T follicular helper cell (primary cell): ENCODE data around the gene ARF6.
"Not testable (repeated sequence)": the region's sequence is repeated elsewhere in the genome, so short reads cannot be mapped to it uniquely, and the experiment has no call there.

Source experiments
- DNase-seq: peaks from one replicate; pipeline ENCODE4 v3.0.0-alpha.2; 2020; ENCODE audit warnings: low read depth
- total RNA-seq, 2 experiments: gene quantifications; one replicate each; lab custom pipeline; 2026; lab: John Stamatoyannopoulos, UW

ARF6 gene
- 341 to 427 reads per million in 2 experiments for total RNA-seq

- DNase-seq: peak; percentile 85
Observed at GRCh38 chr14:49892636-49893308, at the start of gene ARF6. ARF6 (plus strand) TSS chr14:49893082; CDS start chr14:49893737, 655 bp downstream.

DNA sequence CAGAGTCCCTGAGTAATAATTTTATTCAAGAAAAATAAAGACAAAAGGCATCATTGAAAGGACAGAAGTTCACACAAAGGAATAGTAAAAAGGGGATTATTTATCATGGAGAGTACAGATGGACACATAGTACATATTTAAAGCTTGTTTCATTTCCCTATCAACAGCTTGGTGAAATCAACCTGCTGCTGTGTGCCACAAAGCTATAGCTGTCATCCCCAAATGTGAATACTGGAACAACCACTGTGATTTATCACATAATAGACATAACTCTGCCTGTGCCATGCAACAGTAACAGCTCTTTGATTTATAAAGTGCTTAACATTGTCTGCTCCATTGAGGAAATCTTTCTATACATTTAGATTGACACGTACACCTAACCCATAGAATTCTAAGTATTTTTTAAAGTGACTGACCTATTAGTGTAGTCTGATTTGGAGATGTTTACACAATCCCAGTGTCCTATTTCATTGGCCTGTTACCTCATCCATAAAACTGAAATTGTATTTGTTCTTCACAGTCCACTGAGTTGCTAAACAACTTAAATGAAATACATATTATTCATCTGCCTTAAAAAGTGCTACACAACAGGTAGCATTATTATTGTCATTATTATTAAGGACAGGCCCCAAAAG, 43.6 kb upstream of the ARF6 start:
- no peak for DNase-seq

- no peak for DNase-seq
Observed at GRCh38 chr14:49851813-49852212, 41.1 kb upstream of the ARF6 start.

DNA sequence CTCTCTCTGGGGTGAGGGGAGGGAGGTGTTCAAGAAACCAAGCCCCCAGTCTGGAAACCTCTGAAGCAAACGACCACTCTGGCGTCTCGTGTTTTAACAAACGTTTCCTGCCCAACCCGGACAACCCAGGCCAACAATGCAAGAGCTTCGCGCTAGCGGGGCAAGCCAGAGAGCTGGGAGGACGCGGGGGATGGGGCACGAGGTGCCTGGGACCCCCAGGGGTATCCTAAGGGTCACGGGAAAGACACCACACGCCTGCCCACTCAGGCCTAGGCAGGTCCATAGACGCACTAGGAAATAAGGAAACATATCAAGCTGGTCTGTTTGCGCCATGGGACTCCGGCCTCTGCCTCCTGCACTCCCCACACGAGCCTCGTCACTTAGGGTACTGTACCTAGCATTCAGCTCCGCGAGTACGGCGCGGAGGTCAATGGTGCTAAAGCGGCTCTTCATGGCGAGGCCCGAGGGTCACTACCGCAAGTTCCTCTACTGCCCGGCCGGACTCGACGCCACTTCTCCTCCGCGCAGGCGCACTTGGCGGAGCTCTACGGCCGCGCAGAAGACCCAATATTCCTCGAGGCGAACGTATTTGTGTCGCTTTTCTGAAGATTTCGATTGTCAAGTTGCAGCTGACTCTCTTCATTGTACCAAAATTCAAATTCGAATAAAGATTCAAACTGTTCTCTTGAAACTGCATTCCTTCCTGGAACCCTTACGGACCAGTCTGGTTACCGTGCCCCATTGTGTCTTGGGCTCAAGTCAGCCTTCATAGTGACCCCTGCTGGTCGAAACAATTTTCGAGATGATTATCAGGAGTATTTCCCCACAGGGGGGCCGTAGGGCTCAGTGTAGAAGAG, 40.4 kb upstream of the ARF6 start, which contains the start of gene NEMF:
NEMF (minus strand) TSS at position 488 of the 857 bp plus-strand sequence; CDS start at position 453, 35 bp downstream.
- peak; percentile 65 for DNase-seq

DNA sequence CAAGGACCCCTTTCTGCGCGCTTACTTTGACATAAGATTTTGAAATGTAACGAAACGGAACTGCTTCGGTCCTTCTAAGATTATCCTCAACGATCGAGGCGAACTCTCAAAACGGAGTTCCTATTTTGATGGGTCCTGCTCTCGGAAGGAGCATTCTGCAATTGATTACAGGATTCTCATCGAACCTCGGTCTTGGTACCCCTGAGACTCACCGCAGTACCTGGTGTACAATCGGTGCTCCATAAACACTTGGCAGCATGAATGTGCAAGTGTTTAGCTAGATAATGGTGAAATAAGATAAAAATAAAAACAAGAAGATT, 39.8 kb upstream of the ARF6 start:
- no peak for DNase-seq

DNA sequence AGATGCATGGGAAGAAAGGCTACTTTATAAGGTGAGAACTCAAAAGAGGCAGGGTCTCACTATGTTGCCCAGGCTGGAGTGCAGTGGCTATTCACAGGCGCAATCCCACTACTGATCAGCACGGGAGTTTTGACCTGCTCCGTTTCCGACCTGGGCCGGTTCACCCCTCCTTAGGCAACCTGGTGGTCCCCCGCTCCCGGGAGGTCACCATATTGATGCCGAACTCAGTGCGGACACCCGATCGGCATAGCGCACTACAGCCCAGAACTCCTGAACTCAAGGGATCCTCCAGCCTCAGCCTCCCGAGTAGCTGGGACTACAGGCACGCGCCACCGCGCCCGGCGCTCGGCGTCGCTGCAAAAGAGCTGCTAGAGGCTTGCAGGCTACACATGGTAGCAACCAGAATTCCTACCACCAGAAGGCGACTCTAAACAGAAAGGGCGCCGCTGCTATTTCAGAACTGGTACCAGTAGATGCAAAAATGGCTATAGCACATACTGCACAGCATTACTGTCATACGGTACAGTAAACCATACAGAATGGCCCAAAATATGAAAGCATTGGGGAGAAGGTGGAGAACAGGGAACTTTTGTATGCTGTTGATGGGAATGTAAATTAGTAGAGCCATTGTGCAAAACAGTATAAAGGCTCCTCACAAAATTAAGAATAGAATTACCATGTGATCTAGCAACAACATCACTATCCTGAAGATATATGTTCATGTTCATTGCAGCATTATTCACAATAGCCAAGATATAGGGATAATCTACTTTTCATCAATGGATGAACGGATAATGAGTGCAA, 39.1 kb upstream of the ARF6 start:
- DNase-seq: peak; percentile 66

- no peak for DNase-seq
Observed at GRCh38 chr14:49857427-49858003, 35.4 kb upstream of the ARF6 start.

DNA sequence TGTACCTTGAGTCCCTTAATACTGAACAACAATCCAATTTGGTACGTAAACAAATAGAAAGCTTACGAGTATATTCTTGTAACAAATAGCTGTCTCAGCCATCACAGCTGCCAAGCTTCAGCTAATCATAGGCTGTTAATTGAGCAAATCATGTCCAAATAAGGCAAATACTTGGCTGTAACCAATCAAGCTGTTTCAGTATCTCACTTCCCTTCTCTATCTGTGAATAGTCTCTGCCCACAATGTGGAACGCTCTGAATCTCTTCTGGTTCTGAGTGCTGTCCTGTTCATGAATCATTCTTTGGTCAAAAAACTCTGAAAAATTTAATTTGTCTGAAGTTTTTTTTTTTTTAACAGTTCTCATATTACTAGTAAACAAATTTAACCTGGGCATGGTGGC, 34.5 kb upstream of the ARF6 start:
- no peak for DNase-seq

GRCh38 chr14:49860988-49861698, 31.7 kb upstream of the ARF6 start:
- DNase-seq: no peak

DNA sequence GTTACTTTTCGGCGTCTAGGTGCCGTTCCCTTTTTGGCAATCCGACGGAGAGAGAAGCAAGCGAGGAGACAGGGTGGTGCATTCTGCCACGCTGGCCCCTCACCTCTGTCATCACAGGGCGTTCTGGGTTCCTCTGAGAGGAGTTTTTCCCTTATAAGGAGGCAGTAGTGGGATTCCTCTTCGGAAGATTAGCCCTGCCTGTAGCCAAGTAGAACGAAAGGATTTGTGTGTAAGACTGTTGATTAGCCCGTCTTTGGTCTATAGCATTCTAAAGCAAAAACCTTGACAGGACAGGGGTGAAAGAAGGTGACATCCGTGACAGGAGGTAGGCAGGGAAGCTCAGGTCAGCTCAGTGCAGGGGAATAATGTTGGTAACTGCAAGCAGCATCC, 31.2 kb upstream of the ARF6 start:
- DNase-seq: peak; percentile 23

DNA sequence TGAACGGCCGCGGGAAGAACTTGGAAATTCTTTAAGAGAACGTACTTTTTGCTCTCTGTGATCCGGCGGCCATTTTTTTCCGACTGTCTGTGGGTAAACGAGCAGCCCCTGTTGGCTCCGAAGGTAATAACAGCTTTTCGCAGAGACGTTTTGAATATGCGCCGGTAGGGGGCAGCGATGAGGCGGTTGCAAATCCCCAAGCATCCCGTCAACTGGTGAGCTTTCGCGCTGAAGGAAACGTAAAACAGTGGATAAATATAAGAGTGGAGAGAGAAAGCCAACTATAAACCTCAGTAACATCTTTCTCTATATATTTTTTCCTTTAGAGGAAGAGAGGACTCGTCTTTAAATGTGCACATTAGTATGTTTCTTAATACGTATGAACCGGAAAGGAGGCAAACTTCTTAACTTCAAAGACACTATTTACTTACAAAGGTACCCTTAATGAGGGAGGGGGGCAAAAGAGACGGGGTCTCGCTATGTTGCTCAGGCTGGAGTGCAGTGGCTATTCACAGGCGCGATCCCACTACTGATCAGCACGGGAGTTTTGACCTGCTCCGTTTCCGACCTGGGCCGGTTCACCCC, 30.7 kb upstream of the ARF6 start:
- peak; percentile 74 for DNase-seq

GRCh38 chr14:49863487-49864281, 29.2 kb upstream of the ARF6 start:
- DNase-seq: no peak

DNA sequence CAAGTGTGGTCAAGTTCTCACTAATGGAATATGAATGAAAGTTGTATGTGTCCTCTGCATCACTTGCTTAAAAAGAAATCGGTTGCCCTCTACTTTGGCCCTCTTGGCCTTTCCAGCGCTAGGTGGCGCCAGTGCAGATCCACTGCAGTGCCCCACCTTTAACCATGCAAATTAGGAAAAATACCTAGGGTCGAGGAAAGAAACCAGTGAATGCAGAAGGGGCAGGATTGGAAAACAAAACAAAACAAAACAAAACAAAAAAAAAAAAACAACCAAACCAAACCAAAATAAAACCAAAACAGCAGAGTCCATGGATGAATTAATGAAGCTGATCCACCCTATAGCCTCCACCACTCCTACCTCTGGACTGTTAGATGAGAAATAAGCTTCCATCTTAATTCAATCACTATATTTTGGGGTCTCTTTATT, 27.4 kb upstream of the ARF6 start:
- DNase-seq: peak; percentile 59

GRCh38 chr14:49867831-49868719, 24.8 kb upstream of the ARF6 start:
- peak; percentile 97 for DNase-seq

GRCh38 chr14:49868720-49869114, 24.2 kb upstream of the ARF6 start:
- no peak for DNase-seq

DNA sequence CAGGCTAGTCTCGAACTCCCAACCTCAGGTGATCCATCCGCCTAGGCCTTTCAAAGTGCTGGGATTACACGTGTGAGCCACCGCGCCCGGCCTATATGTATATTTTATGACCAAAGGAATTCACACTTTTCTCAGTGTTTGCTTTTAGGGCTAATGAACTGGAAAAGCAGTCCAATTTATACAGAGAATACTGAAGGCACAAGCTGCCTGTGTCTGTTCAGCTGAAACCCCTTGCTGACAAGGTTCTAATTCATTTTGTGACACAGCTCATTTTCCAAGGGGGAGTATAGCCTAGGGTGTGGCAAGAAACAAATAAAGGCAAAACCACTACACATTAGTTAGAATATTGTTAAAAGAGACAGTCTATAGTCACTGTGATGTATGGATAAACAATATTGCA, 22.0 kb upstream of the ARF6 start:
- no peak for DNase-seq

DNA sequence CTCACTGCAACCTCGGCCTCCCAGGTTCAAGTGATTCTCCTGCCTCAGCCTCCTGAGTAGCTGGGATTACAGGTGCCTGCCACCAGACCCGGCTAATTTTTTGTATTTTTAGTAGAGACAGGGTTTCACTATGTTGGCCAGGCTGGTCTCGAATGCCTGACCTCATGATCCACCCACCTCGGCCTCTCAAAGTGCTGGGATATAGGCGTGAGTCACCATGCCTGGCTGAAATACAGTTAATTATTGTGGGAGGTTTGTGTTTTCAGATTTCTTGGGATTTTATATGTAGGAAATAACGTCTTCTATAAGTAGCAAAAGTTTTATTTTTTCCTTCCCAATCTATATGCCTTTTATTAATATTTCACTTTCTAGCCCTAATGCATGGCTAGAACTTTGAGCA, 19.3 kb upstream of the ARF6 start:
- DNase-seq: not testable (repeated sequence)

GRCh38 chr14:49875640-49876198, 17.2 kb upstream of the ARF6 start:
- DNase-seq: no peak
